Endothelial cell of umbilical vein (primary cell): ENCODE data around the gene ISY1. TPM values are rescaled to one million over a fixed set of nuclear protein-coding genes. Genes with fewer than 3 reads are reported as not detected.

Experiments
- BruUV-seq: library from RNA; stranded (reverse); fragments of 400-500 nt; replicated peaks from 2 replicates; lab custom pipeline; 2021; lab: Mats Ljungman, UMichigan
- CTCF ChIA-PET: fragments of 300-600, 350-600 bp; sonication (Branson Sonifier 250); formaldehyde crosslinking; loops from one replicate; lab custom pipeline; 2021; ENCODE audit warnings: antibody characterized with exemption, inconsistent platforms; lab: Charles Lee
- POLR2A ChIA-PET: fragments of 300-600, 350-600 bp; sonication (Branson Sonifier 250); formaldehyde crosslinking; loops from one replicate; lab custom pipeline; 2021; ENCODE audit warnings: antibody characterized with exemption, inconsistent platforms; lab: Charles Lee
- DNase-seq: peaks from one replicate; pipeline ENCODE4 v3.0.0-alpha.2; 2011; ENCODE audit warnings: low read depth, low spot score
- FAIRE-seq: peaks from 2 replicates; lab custom pipeline; 2011; peaks lifted over from hg19 to GRCh38; lab: Jason Lieb, UNC
- H2AFZ ChIP-seq: 2 replicates; pipeline ENCODE4 v1.6.0; 2012; ENCODE audit warnings: low read depth, low read length, control low read depth, inconsistent platforms
- H3K27ac ChIP-seq: 2 replicates; pipeline ENCODE4 v1.5.1; 2011; ENCODE audit warnings: low read depth, mild to moderate bottlenecking, control low read depth, low read length, moderate library complexity; ENCODE audit not compliant: insufficient read depth
- H3K27me3 ChIP-seq, 2 experiments: 2 replicates each; pipeline versions ENCODE4 v1.6.0 to v1.6.1; 2011; ENCODE audit warnings: low read length in 2 of 2, mixed read lengths in 1 of 2; ENCODE audit not compliant: control insufficient read depth in 2 of 2, insufficient read depth in 2 of 2
- H3K36me3 ChIP-seq, 2 experiments: 2 replicates in 1 of 2; 3 replicates in 1 of 2; pipeline ENCODE4 v1.5.1; 2011; ENCODE audit warnings: low read length in 2 of 2, mild to moderate bottlenecking in 1 of 2, moderate library complexity in 1 of 2; ENCODE audit not compliant: control insufficient read depth in 2 of 2, insufficient read depth in 2 of 2; ENCODE audit errors: extremely low read depth in 1 of 2
- H3K4me1 ChIP-seq: 3 replicates; pipeline ENCODE4 v1.5.1; 2011; ENCODE audit warnings: mild to moderate bottlenecking, low read length; ENCODE audit not compliant: control insufficient read depth, insufficient read depth; ENCODE audit errors: extremely low read depth
- H3K4me2 ChIP-seq: 2 replicates; pipeline ENCODE4 v1.6.1; 2011; ENCODE audit warnings: low read length, control low read depth, mixed read lengths; ENCODE audit not compliant: insufficient read depth
- H3K4me3 ChIP-seq, 3 experiments: fragments of 200-600 bp in 1 of 3; sonication (generic), shearing (Covaris generic) in 1 of 3; replicated peaks in 1 of 3; 2 replicates each; pipeline ENCODE4 v1.5.1; 2011 to 2016; ENCODE audit warnings: control low read depth in 3 of 3, low read length in 3 of 3, mild to moderate bottlenecking in 2 of 3, inconsistent platforms in 1 of 3, low read depth in 1 of 3, moderate library complexity in 1 of 3; ENCODE audit not compliant: insufficient read depth in 1 of 3
- H3K79me2 ChIP-seq: 2 replicates; pipeline ENCODE4 v1.6.0; 2012; ENCODE audit warnings: low read length, inconsistent platforms; ENCODE audit not compliant: control insufficient read depth, insufficient read depth
- H3K9ac ChIP-seq: replicated peaks from 2 replicates; pipeline ENCODE3; 2011; ENCODE audit warnings: low read length, control low read depth; ENCODE audit not compliant: insufficient read depth; ENCODE audit errors: extremely low read depth
- H3K9me1 ChIP-seq: replicated peaks from 3 replicates; pipeline ENCODE4 v1.6.0; 2011; ENCODE audit warnings: mild to moderate bottlenecking, low read length; ENCODE audit not compliant: control insufficient read depth, insufficient read depth; ENCODE audit errors: extremely low read depth
- H3K9me3 ChIP-seq: replicated peaks from 2 replicates; pipeline ENCODE4 v1.5.1; 2012; ENCODE audit warnings: low read length, inconsistent platforms; ENCODE audit not compliant: control insufficient read depth, insufficient read depth
- H4K20me1 ChIP-seq: replicated peaks from 2 replicates; pipeline ENCODE3; 2011; ENCODE audit warnings: mild to moderate bottlenecking, low read length; ENCODE audit not compliant: control insufficient read depth, insufficient read depth; ENCODE audit errors: extremely low read depth
- CTCF ChIP-seq, 2 donors: IDR thresholded peaks; 1 replicate in 1 of 2; 2 replicates in 1 of 2; pipeline ENCODE4 v1.5.1; 2011; ENCODE audit warnings: low read length in 2 of 2, mild to moderate bottlenecking in 2 of 2, moderate library complexity in 2 of 2, control low read depth in 1 of 2, inconsistent platforms in 1 of 2, low read depth in 1 of 2; ENCODE audit not compliant: insufficient read depth in 1 of 2; ENCODE audit errors: extremely low read depth in 1 of 2
- EZH2 ChIP-seq: IDR thresholded peaks from 2 replicates; pipeline ENCODE4 v1.6.1; 2012; ENCODE audit warnings: borderline replicate concordance, low read depth, mild to moderate bottlenecking, moderate library complexity, low read length, inconsistent platforms; ENCODE audit not compliant: severe bottlenecking
- FOS ChIP-seq: IDR thresholded peaks from 2 replicates; pipeline ENCODE4 v1.6.1; 2011; ENCODE audit warnings: mild to moderate bottlenecking, low read length, moderate library complexity, borderline replicate concordance; ENCODE audit not compliant: insufficient read depth
- GATA2 ChIP-seq: IDR thresholded peaks from 2 replicates; pipeline ENCODE4 v1.7.0; 2011; ENCODE audit warnings: low read depth, mild to moderate bottlenecking, moderate library complexity, mixed read lengths, low read length; ENCODE audit not compliant: insufficient read length, insufficient read depth
- JUN ChIP-seq: IDR thresholded peaks from 2 replicates; pipeline ENCODE4 v1.6.1; 2011; ENCODE audit warnings: borderline replicate concordance, low read depth; ENCODE audit not compliant: insufficient read length, insufficient read depth
- MYC ChIP-seq: IDR thresholded peaks from one replicate; pipeline ENCODE4 v1.6.1; 2011; ENCODE audit warnings: mild to moderate bottlenecking, low read depth, low read length
- POLR2A ChIP-seq: IDR thresholded peaks from 2 replicates; pipeline ENCODE4 v1.6.1; 2012; ENCODE audit warnings: low read depth, mild to moderate bottlenecking, control low read depth, low read length
- POLR2AphosphoS5 ChIP-seq: IDR thresholded peaks from 2 replicates; pipeline ENCODE4 v1.6.1; 2012; ENCODE audit warnings: low read depth, mild to moderate bottlenecking, control low read depth, low read length, moderate library complexity; ENCODE audit not compliant: insufficient read depth
- dilution Hi-C: fragments of 300-500 bp; cut with MboI; formaldehyde crosslinking; loops from one replicate; pipeline ENCODE4 v1.15.0; 2019; ENCODE audit warnings: low sequenced_read_pairs; ENCODE audit not compliant: extremely low pct_ligation_motif_present
- intact Hi-C: fragments of 100-400 bp; cut with micrococcal nuclease; formaldehyde crosslinking; loops from one replicate; pipeline ENCODE4 v1.10.0; 2022
- polyA plus RNA-seq, 4 experiments: library from polyadenylated mRNA; depleted of rRNA in 3 of 4; stranded (reverse) in 3 of 4; unstranded in 1 of 4; fragments of >200 nt; gene quantifications; 2 replicates each; pipeline versions ENCODE4 v1.2.1 to v1.2.3, GENCODE V29; 2011 to 2012; ENCODE audit warnings: missing spikeins in 1 of 4
- total RNA-seq: library from RNA; stranded (reverse); gene quantifications from 2 replicates; pipeline ENCODE4 v1.2.3, GENCODE V29; 2021

The ISY1 gene
- total and polyA plus RNA-seq, 2 donors (not counting 3 experiments of a cell fraction or from before 2014, with no cell fraction given): 50.7 to 59.4 TPM

GRCh38 chr3:129116482-129116946 is 44.3 kb downstream of the ISY1 start:
- peak overlapping the region; percentile 19 for H3K4me2 ChIP-seq
- peak overlapping the region; percentile 14 for H3K27ac ChIP-seq
- DNase-seq: peak; percentile 49

GRCh38 chr3:129114455-129114854 is 46.4 kb downstream of the ISY1 start:
- H3K9me3 ChIP-seq: no peaks in the 10 kb centered on the region
- H3K4me3 ChIP-seq: no peak overlapping the region
- peaks cover 18% of the 10 kb centered on the region for H3K4me1 ChIP-seq
- peaks cover 22% of the 10 kb centered on the region for H3K79me2 ChIP-seq
- H3K4me2 ChIP-seq: no peak overlapping the region
- CTCF ChIA-PET: interaction anchor here (1.0 to 1.9 kb wide), 2 partner anchors 61 to 144 kb away, joined by 4 to 5 read pairs; no protein-coding TSS in a partner anchor
- BruUV-seq: no TSS peak
- dilution Hi-C loops (loop anchor here (25.0 kb wide), 1 partner anchor 202 kb away; no protein-coding TSS in a partner anchor), intact Hi-C loops (no loop called here)
- no peak for DNase-seq
- no peaks in the 10 kb centered on the region for H3K27me3 ChIP-seq
- H2AFZ ChIP-seq: no peak overlapping the region
- no peaks in the 10 kb centered on the region for H3K9me1 ChIP-seq
- peaks cover 0 to 14% of the 10 kb centered on the region in 2 experiments for H3K36me3 ChIP-seq
- POLR2A ChIA-PET: no interaction called here
- no peak overlapping the region for H3K9ac ChIP-seq
- TF ChIP-seq EZH2 (no peak), JUN (no peak), CTCF (IDR thresholded peaks at IDR 0.05; ENCODE audit: extremely low read depth in 1 of 2, insufficient read depth in 1 of 2, low read depth in 1 of 2, low read length in 2 of 2) (no peak), GATA2 (no peak), POLR2AphosphoS5 (no peak), FOS (no peak), POLR2A (no peak), MYC (no peak)
- H4K20me1 ChIP-seq: no peaks in the 10 kb centered on the region
- no peak overlapping the region for H3K27ac ChIP-seq
- no peak for FAIRE-seq

More at GRCh38 chr3:129116482-129116946, 44.3 kb downstream of the ISY1 start:
- Histone ChIP-seq H3K79me2 (peaks cover 30% of the 10 kb centered on the region), H3K36me3 (peaks cover 0 to 11% of the 10 kb centered on the region in 2 experiments), H3K9ac (no peak overlapping the region), H3K4me1 (peaks cover 27% of the 10 kb centered on the region), H3K27me3 (no peaks in the 10 kb centered on the region), H3K9me3 (no peaks in the 10 kb centered on the region), H4K20me1 (no peaks in the 10 kb centered on the region), H3K9me1 (no peaks in the 10 kb centered on the region), H2AFZ (no peak overlapping the region), H3K4me3 (no peak overlapping the region)
- FAIRE-seq: no peak
- ChIA-PET POLR2A (no interaction called here), CTCF (interaction anchor here (0.8 to 1.3 kb wide), 2 partner anchors 21 to 146 kb away, joined by 3 to 6 read pairs; no protein-coding TSS in a partner anchor)
- no peak for TF ChIP-seq EZH2
- no peak for TF ChIP-seq POLR2AphosphoS5
- no peak for TF ChIP-seq JUN
- intact Hi-C loops: no loop called here
- dilution Hi-C loops: loop anchor here (25.0 kb wide), 1 partner anchor 204 kb away; no protein-coding TSS in a partner anchor
- no TSS peak for BruUV-seq
